A673 (cell line): ENCODE measurements around the gene OR7A5. TPM values are rescaled to one million over a fixed set of nuclear protein-coding genes. Genes with fewer than 3 reads are reported as not detected.

Source experiments
- BruUV-seq: library from RNA; stranded (reverse); fragments of 400-500 nt; replicated peaks from 2 replicates; lab custom pipeline; 2021; lab: Mats Ljungman, UMichigan
- CTCF ChIA-PET: fragments of 300-600 bp; sonication (Branson Sonifier 250); formaldehyde crosslinking; loops from one replicate; lab custom pipeline; 2022; ENCODE audit warnings: antibody characterized with exemption; lab: Charles Lee
- POLR2A ChIA-PET: fragments of 300-600 bp; sonication (Branson Sonifier 250); formaldehyde crosslinking; loops from one replicate; lab custom pipeline; 2022; ENCODE audit warnings: antibody characterized with exemption; ENCODE audit not compliant: low non-redundant PET; lab: Charles Lee
- DNase-seq: peaks from one replicate; pipeline ENCODE4 v3.0.0-alpha.2; 2015; ENCODE audit warnings: low spot score
- H3K27ac ChIP-seq: fragments of 200-600 bp; sonication (generic); 2 replicates; pipeline ENCODE4 v1.5.1; 2016; ENCODE audit warnings: mixed run types, low read depth, mild to moderate bottlenecking, mixed read lengths, antibody characterized with exemption, low read length; ENCODE audit not compliant: poor library complexity, severe bottlenecking
- H3K27me3 ChIP-seq: fragments of 200-600 bp; sonication (generic); replicated peaks from 2 replicates; pipeline ENCODE4 v1.6.1; 2017; ENCODE audit warnings: mixed run types, low read depth, mild to moderate bottlenecking, mixed read lengths, antibody characterized with exemption, low read length; ENCODE audit not compliant: insufficient read depth, poor library complexity
- H3K36me3 ChIP-seq: fragments of 200-600 bp; sonication (generic); 2 replicates; pipeline ENCODE4 v1.6.1; 2016; ENCODE audit warnings: mixed run types, mild to moderate bottlenecking, mixed read lengths, antibody characterized with exemption, low read length; ENCODE audit not compliant: insufficient read depth, poor library complexity, severe bottlenecking
- H3K4me1 ChIP-seq: fragments of 200-600 bp; sonication (generic); 2 replicates; pipeline ENCODE4 v1.6.1; 2017; ENCODE audit warnings: mixed run types, mild to moderate bottlenecking, mixed read lengths, antibody characterized with exemption, low read length; ENCODE audit not compliant: insufficient read depth, poor library complexity, severe bottlenecking
- H3K4me3 ChIP-seq: fragments of 200-600 bp; sonication (generic); 2 replicates; pipeline ENCODE4 v1.5.1; 2016; ENCODE audit warnings: low read depth, mixed run types, mild to moderate bottlenecking, mixed read lengths, low read length; ENCODE audit not compliant: poor library complexity, severe bottlenecking
- H3K9me3 ChIP-seq: fragments of 200-600 bp; sonication (generic); 2 replicates; pipeline ENCODE4 v1.6.1; 2016; ENCODE audit warnings: mixed run types, low read depth, mild to moderate bottlenecking, mixed read lengths, antibody characterized with exemption, low read length; ENCODE audit not compliant: poor library complexity, severe bottlenecking
- CTCF ChIP-seq: fragments of 300-800, 200-600 bp; sonication (generic); conservative IDR thresholded peaks from 2 replicates; pipeline ENCODE4 v1.5.1; 2017; ENCODE audit warnings: low read depth, mild to moderate bottlenecking, antibody characterized with exemption, low read length, moderate library complexity, mixed read lengths
- EZH2 ChIP-seq: fragments of 200-600 bp; sonication (generic); IDR thresholded peaks from 2 replicates; pipeline ENCODE4 v1.6.1; 2017; ENCODE audit warnings: borderline replicate concordance, low read depth, mild to moderate bottlenecking, mixed read lengths, antibody characterized with exemption, low read length; ENCODE audit not compliant: poor library complexity, severe bottlenecking
- intact Hi-C: fragments of 100-400 bp; cut with micrococcal nuclease; formaldehyde crosslinking; loops from one replicate; pipeline ENCODE4 v1.10.0; 2022; ENCODE audit not compliant: unreplicated experiment
- total RNA-seq: library from RNA; stranded (reverse); gene quantifications from 2 replicates; pipeline ENCODE4 v1.2.3, GENCODE V29; 2021

Gene OR7A5
- total RNA-seq, 1 experiment from 2014 or later = not detected

GRCh38 chr19:14840206-14840605 is 5.2 kb upstream of the OR7A5 start:
- intact Hi-C loops = no loop called here
- BruUV-seq = no TSS peak
- H3K27me3 ChIP-seq = peaks cover 6% of the 10 kb centered on the region
- H3K4me1 ChIP-seq = no peaks in the 10 kb centered on the region
- ChIA-PET POLR2A (no interaction called here), CTCF (no interaction called here)
- H3K36me3 ChIP-seq = no peaks in the 10 kb centered on the region
- H3K9me3 ChIP-seq = no peaks in the 10 kb centered on the region
- TF ChIP-seq CTCF (no peak), EZH2 (no peak)
- no peak for DNase-seq
- H3K4me3 ChIP-seq = no peak overlapping the region
- H3K27ac ChIP-seq = no peak overlapping the region

GRCh38 chr19:14837391-14837790 is 2.4 kb upstream of the OR7A5 start:
- no TSS peak for BruUV-seq
- TF ChIP-seq CTCF (no peak), EZH2 (no peak)
- H3K36me3 ChIP-seq = no peaks in the 10 kb centered on the region
- ChIA-PET POLR2A (no interaction called here), CTCF (no interaction called here)
- no peaks in the 10 kb centered on the region for H3K27me3 ChIP-seq
- intact Hi-C loops = no loop called here
- no peaks in the 10 kb centered on the region for H3K9me3 ChIP-seq
- H3K4me3 ChIP-seq = no peak overlapping the region
- no peaks in the 10 kb centered on the region for H3K4me1 ChIP-seq
- H3K27ac ChIP-seq = no peak overlapping the region
- no peak for DNase-seq

- H3K36me3 ChIP-seq = no peaks in the 10 kb centered on the region
- no TSS peak for BruUV-seq
- ChIA-PET POLR2A (interaction anchor here (0.6 kb wide), 1 partner anchor 1051 kb away, joined by 6 read pairs; no protein-coding TSS in a partner anchor), CTCF (no interaction called here)
- intact Hi-C loops = no loop called here
- H3K4me1 ChIP-seq = no peaks in the 10 kb centered on the region
- H3K27me3 ChIP-seq = peaks cover 27% of the 10 kb centered on the region
- TF ChIP-seq CTCF (no peak), EZH2 (no peak)
- no peak overlapping the region for H3K4me3 ChIP-seq
- no peak overlapping the region for H3K27ac ChIP-seq
- no peak for DNase-seq
- no peaks in the 10 kb centered on the region for H3K9me3 ChIP-seq
These were observed 4.3 kb downstream of the OR7A5 start for GRCh38 chr19:14830702-14831101.
